Lung microvascular endothelial cell (primary cell): ENCODE data around the gene ITM2C. TPM values are rescaled to one million over a fixed set of nuclear protein-coding genes. Genes with fewer than 3 reads are reported as not detected.
A peak's percentile ranks its signal among the peaks of the same experiment; 100 is the strongest.

Experiments used
- DNase-seq, 2 donors: peaks; one replicate each; pipeline versions ENCODE4 v3.0.0 to v3.0.0-alpha.2; 2010; ENCODE audit warnings: low read depth in 2 of 2
- total RNA-seq: library from RNA; depleted of rRNA; stranded (reverse); fragments of >200 nt; gene quantifications from 2 replicates; pipeline ENCODE4 v1.2.1, GENCODE V29; 2014

Gene ITM2C
- total RNA-seq, 1 donor from 2014 or later: 91.7 TPM

DNA sequence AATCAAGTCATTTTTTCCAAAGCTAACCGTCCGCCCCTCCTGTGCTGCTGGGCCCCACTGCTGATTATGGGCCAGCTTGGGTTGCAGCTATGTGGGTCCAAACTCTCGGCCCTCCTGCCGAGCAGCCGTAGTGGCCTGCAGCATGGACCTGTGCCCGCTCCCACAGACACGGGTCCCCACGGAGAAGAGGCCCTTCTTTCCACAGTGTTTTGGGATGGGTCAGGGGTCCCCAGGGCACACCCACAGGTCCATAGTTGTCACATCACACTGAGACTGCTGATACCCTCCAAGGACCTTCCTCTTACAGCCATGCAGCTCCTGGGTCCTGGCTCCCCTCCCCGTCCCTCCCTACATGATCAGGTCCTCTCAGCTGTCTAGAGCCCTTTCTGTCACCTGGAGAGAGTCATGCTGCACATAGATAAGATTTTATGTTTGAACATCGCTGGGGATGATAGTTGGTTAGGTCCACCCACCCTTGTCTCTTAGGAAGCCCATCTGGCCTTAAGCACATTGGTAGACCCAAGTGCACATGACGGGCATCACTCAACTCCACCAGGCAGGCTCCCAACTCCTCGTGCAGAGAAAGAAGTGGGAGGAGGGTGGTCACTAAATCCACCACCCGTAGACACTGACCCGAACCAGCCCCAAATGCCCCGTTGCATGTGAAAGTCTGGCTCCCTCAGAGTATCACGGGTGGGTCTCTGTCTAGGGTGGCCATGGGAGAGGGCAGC, 42.8 kb downstream of the ITM2C start:
- no peak for DNase-seq

DNA sequence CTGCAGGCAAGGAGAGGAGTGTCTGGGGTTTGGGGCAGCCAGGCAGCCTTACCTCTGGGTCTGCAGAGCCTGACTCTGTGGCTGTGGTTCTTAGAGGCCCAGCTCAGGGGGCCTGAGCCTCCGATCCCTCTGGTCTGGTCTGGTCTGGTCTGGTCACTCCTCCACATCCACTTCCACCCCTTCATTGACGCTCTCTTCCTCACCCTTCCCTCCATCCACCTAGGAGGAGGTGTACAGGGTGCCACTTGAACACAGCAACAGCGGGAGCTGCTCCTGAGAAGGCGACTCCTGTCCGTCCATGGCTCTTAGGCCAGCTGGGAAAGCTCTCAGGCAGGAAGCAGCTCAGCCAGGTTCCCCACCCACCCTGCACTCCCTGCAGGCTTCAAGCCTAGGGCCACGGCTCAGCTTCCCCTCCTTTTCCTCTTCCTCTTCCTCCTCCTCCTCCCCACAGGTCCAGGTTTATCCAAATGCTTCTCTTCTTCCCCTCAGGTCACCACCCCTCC, 43.4 kb downstream of the ITM2C start:
- no peak for DNase-seq

DNA sequence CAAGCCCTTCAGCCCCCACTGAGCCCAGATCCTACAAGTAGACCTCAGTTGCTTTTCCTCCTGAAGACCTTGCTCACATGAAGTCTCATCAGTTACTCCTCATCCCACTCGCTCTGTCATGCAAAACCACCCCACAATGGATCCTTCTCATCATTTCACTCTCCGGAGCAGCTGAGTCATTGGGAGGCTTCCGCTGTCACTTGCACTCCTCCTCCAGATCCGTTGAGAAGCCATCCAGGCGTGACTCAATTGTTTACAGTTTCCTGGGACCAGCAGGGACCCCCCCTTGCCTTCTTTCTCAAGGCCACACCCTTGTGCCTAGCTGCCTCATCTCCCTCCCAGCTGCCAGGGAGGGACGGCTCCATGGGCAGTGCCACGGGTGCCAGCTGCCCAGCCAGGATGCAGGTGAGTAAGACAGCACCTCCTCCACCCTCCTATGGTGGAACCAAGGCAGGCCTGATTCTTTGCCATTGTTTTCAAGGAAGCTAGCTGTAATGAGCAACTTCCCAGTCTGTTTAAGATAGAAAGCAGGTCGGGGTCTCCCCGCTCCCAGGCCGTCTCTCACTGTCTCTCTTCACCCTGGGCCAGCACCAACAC, 44.0 kb downstream of the ITM2C start:
- DNase-seq: peak in 1 of 2 donors; percentile 60

GRCh38 chr2:230909841-230910545, 45.3 kb downstream of the ITM2C start:
- no peak for DNase-seq

GRCh38 chr2:230910546-230911177, 45.9 kb downstream of the ITM2C start:
- DNase-seq: no peak

DNA sequence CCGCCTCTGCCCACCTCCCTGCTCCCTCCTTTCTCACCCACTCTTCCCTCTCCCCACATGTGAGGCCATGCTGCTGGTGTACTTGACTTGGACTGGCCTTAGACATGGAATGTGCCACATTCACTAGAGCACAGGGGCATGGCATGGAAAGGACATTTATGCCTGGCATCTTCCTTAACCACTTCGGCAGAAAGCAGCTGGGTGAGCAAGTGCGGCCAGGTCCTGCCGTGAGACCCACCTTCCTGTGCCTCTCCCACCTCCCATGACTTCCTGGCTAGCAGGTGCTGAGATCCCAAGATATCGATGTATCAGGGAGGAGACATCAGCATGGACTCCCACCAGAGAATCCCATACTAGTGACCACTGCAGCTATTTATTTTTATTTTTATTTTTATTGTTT, 47.3 kb downstream of the ITM2C start:
- no peak for DNase-seq

DNA sequence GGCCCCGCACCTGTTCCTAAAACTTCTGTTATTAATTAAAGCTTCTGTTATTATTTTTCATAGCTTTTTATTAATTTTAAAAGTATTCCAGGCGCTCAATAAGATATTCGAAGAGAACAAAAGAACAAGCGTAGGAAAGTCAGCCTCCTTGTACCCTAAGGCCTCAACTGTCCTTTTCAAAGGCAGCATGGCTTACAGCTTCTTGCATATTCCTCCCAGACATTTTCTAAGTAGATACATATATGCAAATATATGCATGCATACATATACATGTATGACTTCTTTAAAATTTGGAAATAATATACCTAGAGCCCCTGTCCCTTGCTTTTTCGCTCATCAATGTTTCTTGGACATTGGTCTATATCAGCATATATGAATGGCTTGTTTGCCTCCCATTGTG, 48.0 kb downstream of the ITM2C start:
- DNase-seq: no peak

DNA sequence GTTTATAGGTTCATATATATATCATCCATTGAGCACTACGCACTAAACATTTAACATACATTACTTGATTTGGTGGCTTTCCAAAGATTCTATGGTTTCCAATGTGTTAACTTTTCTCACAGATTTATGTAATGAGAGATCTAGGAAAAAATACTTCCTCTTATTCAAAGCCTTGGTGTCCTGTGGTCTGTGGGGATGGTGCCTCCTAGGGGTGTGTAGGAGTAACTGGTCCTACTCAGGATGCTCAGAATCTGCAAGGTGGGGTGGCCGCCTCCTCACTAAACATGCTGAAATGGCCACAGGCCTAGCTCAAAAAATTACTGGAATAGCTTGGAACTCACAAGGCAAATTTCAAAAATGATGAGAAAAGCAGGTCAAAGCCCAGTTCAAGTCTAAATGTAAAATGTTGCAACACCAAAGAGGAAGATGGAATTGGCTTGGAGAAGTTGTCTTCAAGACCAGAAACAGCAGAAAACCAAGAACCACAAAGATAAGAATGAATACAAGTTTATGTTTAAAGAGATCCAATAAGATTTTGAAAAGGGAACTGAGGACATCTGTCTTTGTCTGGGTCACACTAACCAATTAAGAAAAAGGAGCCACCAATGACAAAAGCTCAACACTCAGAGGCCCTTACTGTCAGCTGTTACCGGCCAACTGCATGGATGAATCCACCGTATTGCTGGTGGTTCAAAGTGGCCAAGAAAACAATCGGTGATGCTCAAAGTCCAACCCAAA, 48.8 kb downstream of the ITM2C start:
- peak in 1 of 2 donors; percentile 73 for DNase-seq

DNA sequence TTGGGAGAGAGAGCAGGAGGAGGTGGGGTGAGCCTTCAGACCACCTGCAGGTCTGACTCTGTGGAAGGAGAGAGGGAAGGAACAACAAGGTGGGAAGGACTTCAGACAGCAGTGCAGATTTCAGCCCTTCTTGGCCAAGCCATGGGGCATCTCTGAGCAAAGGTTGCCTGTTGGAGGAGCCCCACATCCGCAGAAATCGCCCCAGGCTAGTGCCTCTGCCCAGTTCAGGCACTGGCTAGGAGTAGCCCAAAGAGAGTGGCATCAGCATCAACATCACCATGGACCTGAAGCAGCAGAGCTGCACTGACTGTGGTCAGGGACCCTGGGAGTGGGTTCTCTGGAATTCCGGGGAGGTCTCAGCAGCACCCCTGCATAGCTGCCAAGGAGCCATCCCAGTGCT, 50.1 kb downstream of the ITM2C start:
- no peak for DNase-seq

DNA sequence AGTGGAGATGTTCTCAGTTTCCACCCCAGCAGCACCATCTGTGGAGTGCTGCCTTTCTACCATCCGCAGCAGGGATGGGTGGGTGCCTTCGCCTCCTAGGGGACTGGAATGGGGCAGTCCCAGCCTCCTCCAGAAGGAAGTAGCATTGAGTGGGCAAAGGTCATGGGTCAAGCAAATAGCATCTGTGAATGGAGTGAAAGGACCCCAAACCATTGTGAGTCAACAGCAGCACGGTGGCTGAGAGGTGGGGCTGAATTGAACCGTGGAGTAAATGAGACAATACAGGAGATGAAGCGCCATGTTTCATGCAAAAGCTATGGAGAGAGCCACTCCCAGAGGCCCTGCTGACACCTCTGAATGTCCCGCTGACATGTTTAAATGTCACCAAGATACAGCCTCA, 50.6 kb downstream of the ITM2C start:
- DNase-seq: no peak

GRCh38 chr2:230916218-230916617, 51.5 kb downstream of the ITM2C start:
- no peak for DNase-seq

DNA sequence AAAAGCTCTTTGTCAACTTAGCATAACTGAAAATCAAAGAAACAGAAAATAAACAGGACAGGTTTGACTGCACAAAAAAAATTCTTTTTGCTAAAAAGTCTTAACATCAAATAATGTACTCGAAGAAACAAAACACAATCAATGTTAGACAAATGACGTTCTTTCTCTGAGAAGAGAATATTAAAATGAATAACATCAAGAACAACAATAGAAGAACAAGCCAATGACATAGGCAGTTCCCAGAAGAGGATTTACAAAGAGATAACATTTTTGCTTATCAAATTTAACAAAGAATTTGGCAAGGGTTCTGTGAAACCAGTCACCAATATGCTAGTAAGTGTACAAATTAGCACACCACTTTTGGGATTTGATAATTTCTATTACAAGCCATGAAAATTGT, 54.5 kb downstream of the ITM2C start:
- DNase-seq: no peak

- no peak for DNase-seq
Measured at GRCh38 chr2:230919681-230920080, 54.9 kb downstream of the ITM2C start.

DNA sequence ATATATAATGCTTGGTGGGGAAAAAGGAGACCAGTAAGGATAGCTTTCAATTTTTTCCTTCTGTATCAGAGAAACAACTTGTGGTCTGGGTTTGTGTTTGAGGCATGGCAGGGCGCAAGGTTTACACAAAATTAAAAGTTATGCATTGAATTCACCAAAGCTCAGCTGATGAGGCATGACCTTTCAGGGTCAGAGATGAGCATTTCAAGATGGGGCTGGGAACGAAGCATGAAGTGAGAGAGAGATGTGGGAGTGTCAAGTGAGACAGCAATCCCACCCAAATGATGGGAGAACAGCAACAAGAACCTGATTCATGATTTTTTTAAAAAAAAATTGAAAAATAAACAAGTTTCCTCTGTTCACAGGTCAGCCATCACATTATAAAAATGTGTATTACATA, 55.4 kb downstream of the ITM2C start:
- DNase-seq: no peak

DNA sequence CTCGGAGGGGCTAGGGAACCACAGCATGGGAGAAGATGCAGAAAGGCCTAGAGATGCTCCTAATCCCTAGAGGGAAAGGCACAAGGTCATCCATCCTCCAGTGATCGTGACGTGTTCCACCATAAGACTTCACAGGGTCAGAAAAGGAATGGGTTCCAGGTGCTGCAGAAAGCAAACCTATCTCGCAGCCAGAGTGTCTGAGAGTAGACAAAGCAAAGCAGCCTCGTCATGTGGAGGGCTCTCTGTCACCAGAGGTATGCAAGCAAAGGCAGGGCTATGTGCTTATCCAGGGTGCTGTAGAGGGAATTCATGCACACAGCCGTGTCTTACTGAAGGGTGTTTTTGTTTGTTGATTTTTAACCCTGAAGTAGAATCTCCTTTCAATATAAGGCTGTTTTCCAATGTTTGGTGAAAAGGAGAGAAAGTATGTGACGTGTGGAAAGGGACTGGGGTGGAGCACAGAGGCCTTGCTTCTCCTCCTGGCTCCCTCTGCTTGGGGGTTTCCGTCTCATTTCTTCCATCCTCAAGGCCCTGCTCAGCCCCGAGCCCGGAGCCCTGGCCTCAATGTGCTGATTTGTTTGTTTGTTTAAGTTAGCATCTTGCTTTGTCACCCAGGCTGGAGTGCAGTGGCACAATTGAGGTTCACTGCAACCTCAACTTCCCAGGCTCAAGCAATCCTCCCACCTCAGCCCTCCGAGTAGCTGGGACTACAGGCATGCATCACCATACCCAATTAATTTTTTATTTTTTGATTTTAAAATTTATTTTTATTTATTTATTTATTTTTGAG, 57.3 kb downstream of the ITM2C start:
- DNase-seq: no peak

GRCh38 chr2:230922951-230923717, 58.4 kb downstream of the ITM2C start:
- DNase-seq: no peak

GRCh38 chr2:230924092-230924469, 59.3 kb downstream of the ITM2C start:
- no peak for DNase-seq

GRCh38 chr2:230924470-230925341, 60.0 kb downstream of the ITM2C start, which contains the start of gene GPR55:
Gene GPR55 (minus strand): TSS chr2:230925242. CDS start chr2:230910962, 14,280 bp downstream.
- DNase-seq: no peak

- DNase-seq: no peak
Measured at GRCh38 chr2:230925443-230925878, 60.7 kb downstream of the ITM2C start.
